ENCODE data around the gene PTPN14. TPM values are rescaled to one million over a fixed set of nuclear protein-coding genes. Genes with fewer than 3 reads are reported as not detected.

PTPN14 gene
- total and polyA plus RNA-seq, 5 donors from 2014 or later, result 0.02 to 0.10 (median 0.06) TPM; not detected in 2

- Mint-ChIP-seq H3K27ac (no peak overlapping the region), H3K36me3 (peaks cover 39% of the 10 kb centered on the region)
- H3K36me3 ChIP-seq (ENCODE audit: control insufficient read depth, insufficient read depth, low read length), result peaks cover 36% of the 10 kb centered on the region
Observed at GRCh38 chr1:214331827-214332423, 219.5 kb downstream of the PTPN14 start.

DNA sequence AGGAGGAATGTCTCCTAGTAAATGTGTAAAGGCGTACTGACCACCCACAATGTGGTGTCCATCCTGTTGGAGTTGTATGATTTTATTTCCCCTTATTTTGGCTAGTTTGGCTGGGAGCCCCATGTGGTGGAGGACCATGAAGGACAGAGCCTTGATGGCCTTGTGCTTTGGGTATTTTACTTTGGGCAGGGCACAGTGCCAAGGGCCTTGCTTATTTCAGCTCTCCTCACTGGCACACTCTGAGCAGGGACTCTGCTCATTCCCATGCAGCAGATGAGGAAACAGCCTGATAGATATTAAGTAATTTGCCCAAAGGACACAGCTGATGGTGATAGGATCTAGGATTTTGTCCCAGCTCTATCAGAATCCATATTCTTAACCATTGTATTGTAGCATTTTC lies 220.2 kb downstream of the PTPN14 start:
- peaks cover 37% of the 10 kb centered on the region for H3K36me3 Mint-ChIP-seq
- H3K4me3 ChIP-seq (ENCODE audit: low read depth, low read length), result no peak overlapping the region
- H3K4me1 ChIP-seq (ENCODE audit: control insufficient read depth, insufficient read depth, low read length, poor library complexity, severe bottlenecking), result no peaks in the 10 kb centered on the region
- H3K27ac ChIP-seq (ENCODE audit: insufficient read depth, low read length, poor library complexity, severe bottlenecking), result no peak overlapping the region
- H3K4me1 Mint-ChIP-seq, result peaks cover 3 to 10% (median 6%) of the 10 kb centered on the region in 4 donors
- ATAC-seq (ENCODE audit: low read depth in 2 of 2) (no peak), DNase-seq (no peak)
- H3K9me3 Mint-ChIP-seq, result no peaks in the 10 kb centered on the region
- no peak overlapping the region for H3K4me3 Mint-ChIP-seq
- H3K36me3 ChIP-seq (ENCODE audit: control insufficient read depth, insufficient read depth, low read length), result peaks cover 31% of the 10 kb centered on the region
- H3K9me3 ChIP-seq (ENCODE audit: control insufficient read depth in 2 of 2, low read length in 2 of 2), result no peaks in the 10 kb centered on the region
- no peaks in the 10 kb centered on the region for H3K27me3 ChIP-seq (ENCODE audit: control insufficient read depth, insufficient read depth, low read length)
- no peaks in the 10 kb centered on the region for H3K27me3 Mint-ChIP-seq
- no peak overlapping the region for H3K27ac Mint-ChIP-seq

More at GRCh38 chr1:214331827-214332423, 219.5 kb downstream of the PTPN14 start:
- Histone ChIP-seq H3K27ac (ENCODE audit: insufficient read depth, low read length, poor library complexity, severe bottlenecking) (no peak overlapping the region), H3K4me3 (ENCODE audit: low read depth, low read length) (no peak overlapping the region), H3K4me1 (ENCODE audit: control insufficient read depth, insufficient read depth, low read length, poor library complexity, severe bottlenecking) (no peaks in the 10 kb centered on the region), H3K27me3 (ENCODE audit: control insufficient read depth, insufficient read depth, low read length) (no peaks in the 10 kb centered on the region), H3K9me3 (ENCODE audit: control insufficient read depth in 2 of 2, low read length in 2 of 2) (no peaks in the 10 kb centered on the region)
- ATAC-seq (ENCODE audit: low read depth in 2 of 2) (no peak), DNase-seq (peak; percentile 15 to 58 (median 47))
- H3K4me1 Mint-ChIP-seq, result peaks cover 3 to 10% (median 6%) of the 10 kb centered on the region in 4 donors
- no peaks in the 10 kb centered on the region for H3K27me3 Mint-ChIP-seq
- H3K9me3 Mint-ChIP-seq, result no peaks in the 10 kb centered on the region
- no peak overlapping the region for H3K4me3 Mint-ChIP-seq

DNA sequence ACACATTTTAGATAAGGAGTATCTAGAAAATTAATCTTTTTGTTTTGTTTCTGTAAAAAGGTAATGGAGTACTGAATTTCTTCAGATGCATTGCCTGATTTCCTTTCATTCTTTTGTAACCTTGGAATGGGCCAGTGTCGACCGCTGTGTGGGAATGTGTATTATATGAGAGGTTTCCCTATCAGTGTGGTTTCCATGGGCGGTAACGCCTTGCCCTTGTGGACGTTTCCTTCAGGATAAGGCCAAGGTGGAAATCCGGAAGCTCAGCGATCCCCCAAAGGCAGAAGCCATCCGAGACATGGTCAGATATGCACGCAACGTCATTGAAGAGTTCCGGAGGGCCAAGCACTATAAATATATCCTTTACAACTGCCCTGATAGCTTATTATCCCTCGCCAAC lies 220.7 kb downstream of the PTPN14 start:
- Mint-ChIP-seq H3K27ac (no peak overlapping the region), H3K4me1 (peaks cover 3 to 10% (median 6%) of the 10 kb centered on the region in 4 donors), H3K4me3 (no peak overlapping the region), H3K9me3 (no peaks in the 10 kb centered on the region), H3K27me3 (no peaks in the 10 kb centered on the region), H3K36me3 (peaks cover 34% of the 10 kb centered on the region)
- DNase-seq, result no peak
- Histone ChIP-seq H3K27ac (ENCODE audit: insufficient read depth, low read length, poor library complexity, severe bottlenecking) (no peak overlapping the region), H3K27me3 (ENCODE audit: control insufficient read depth, insufficient read depth, low read length) (no peaks in the 10 kb centered on the region), H3K4me1 (ENCODE audit: control insufficient read depth, insufficient read depth, low read length, poor library complexity, severe bottlenecking) (no peaks in the 10 kb centered on the region), H3K36me3 (ENCODE audit: control insufficient read depth, insufficient read depth, low read length) (peaks cover 31% of the 10 kb centered on the region), H3K9me3 (ENCODE audit: control insufficient read depth in 2 of 2, low read length in 2 of 2) (no peaks in the 10 kb centered on the region), H3K4me3 (ENCODE audit: low read depth, low read length) (no peak overlapping the region)
- no peak for ATAC-seq (ENCODE audit: low read depth in 2 of 2)

DNA sequence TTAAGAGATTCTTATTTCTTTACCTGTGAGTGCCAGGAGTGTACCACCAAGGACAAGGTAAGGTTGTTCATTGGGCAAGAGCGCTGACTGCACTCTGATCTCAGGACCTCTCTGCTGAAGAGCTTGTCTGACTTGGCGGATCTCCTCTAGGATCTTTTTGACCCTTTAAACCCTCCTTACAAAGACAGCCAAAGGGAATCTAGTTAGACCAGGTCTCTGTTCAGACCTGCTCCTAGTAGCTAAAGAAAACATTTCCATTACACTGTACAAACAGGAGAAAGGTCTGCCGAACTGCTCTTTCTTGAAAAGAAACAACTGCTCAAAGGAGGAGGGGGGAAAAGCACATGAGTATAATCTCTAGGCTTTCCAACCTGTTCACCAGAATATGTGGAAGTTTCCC lies 221.2 kb downstream of the PTPN14 start:
- peaks cover 34% of the 10 kb centered on the region for H3K36me3 Mint-ChIP-seq
- DNase-seq, result no peak
- peaks cover 3 to 10% (median 5%) of the 10 kb centered on the region in 4 donors for H3K4me1 Mint-ChIP-seq
- Histone ChIP-seq H3K4me3 (ENCODE audit: low read depth, low read length) (no peak overlapping the region), H3K36me3 (ENCODE audit: control insufficient read depth, insufficient read depth, low read length) (peaks cover 30% of the 10 kb centered on the region), H3K9me3 (ENCODE audit: control insufficient read depth in 2 of 2, low read length in 2 of 2) (no peaks in the 10 kb centered on the region), H3K27me3 (ENCODE audit: control insufficient read depth, insufficient read depth, low read length) (no peaks in the 10 kb centered on the region), H3K27ac (ENCODE audit: insufficient read depth, low read length, poor library complexity, severe bottlenecking) (no peak overlapping the region), H3K4me1 (ENCODE audit: control insufficient read depth, insufficient read depth, low read length, poor library complexity, severe bottlenecking) (no peaks in the 10 kb centered on the region)
- H3K27me3 Mint-ChIP-seq, result no peaks in the 10 kb centered on the region
- ATAC-seq (ENCODE audit: low read depth in 2 of 2), result no peak
- H3K27ac Mint-ChIP-seq, result no peak overlapping the region
- no peak overlapping the region for H3K4me3 Mint-ChIP-seq
- no peaks in the 10 kb centered on the region for H3K9me3 Mint-ChIP-seq

- peaks cover 33% of the 10 kb centered on the region for H3K36me3 Mint-ChIP-seq
Observed at GRCh38 chr1:214329470-214330220, 221.8 kb downstream of the PTPN14 start.

GRCh38 chr1:214328770-214329469 lies 222.5 kb downstream of the PTPN14 start:
- peak; percentile 91 to 94 for ATAC-seq (ENCODE audit: low read depth in 2 of 2)
- Histone ChIP-seq H3K9me3 (ENCODE audit: control insufficient read depth in 2 of 2, low read length in 2 of 2) (no peaks in the 10 kb centered on the region), H3K27ac (ENCODE audit: insufficient read depth, low read length, poor library complexity, severe bottlenecking) (no peak overlapping the region), H3K4me3 (ENCODE audit: low read depth, low read length) (no peak overlapping the region), H3K4me1 (ENCODE audit: control insufficient read depth, insufficient read depth, low read length, poor library complexity, severe bottlenecking) (no peaks in the 10 kb centered on the region), H3K27me3 (ENCODE audit: control insufficient read depth, insufficient read depth, low read length) (no peaks in the 10 kb centered on the region), H3K36me3 (ENCODE audit: control insufficient read depth, insufficient read depth, low read length) (peaks cover 28% of the 10 kb centered on the region)
- no peak overlapping the region for H3K4me3 Mint-ChIP-seq
- H3K4me1 Mint-ChIP-seq, result peaks cover 3 to 10% (median 4%) of the 10 kb centered on the region in 4 donors
- H3K36me3 Mint-ChIP-seq, result peaks cover 35% of the 10 kb centered on the region
- peak; percentile 51 to 83 (median 79) for DNase-seq
- H3K27me3 Mint-ChIP-seq, result no peaks in the 10 kb centered on the region
- peak overlapping the region in 2 of 3 donors; percentile 35 to 46 for H3K27ac Mint-ChIP-seq
- no peaks in the 10 kb centered on the region for H3K9me3 Mint-ChIP-seq

More at GRCh38 chr1:214329470-214330220, 221.8 kb downstream of the PTPN14 start:
- Histone ChIP-seq H3K27ac (ENCODE audit: insufficient read depth, low read length, poor library complexity, severe bottlenecking) (no peak overlapping the region), H3K27me3 (ENCODE audit: control insufficient read depth, insufficient read depth, low read length) (no peaks in the 10 kb centered on the region), H3K4me3 (ENCODE audit: low read depth, low read length) (no peak overlapping the region), H3K9me3 (ENCODE audit: control insufficient read depth in 2 of 2, low read length in 2 of 2) (no peaks in the 10 kb centered on the region), H3K36me3 (ENCODE audit: control insufficient read depth, insufficient read depth, low read length) (peaks cover 31% of the 10 kb centered on the region), H3K4me1 (ENCODE audit: control insufficient read depth, insufficient read depth, low read length, poor library complexity, severe bottlenecking) (no peaks in the 10 kb centered on the region)
- no peaks in the 10 kb centered on the region for H3K27me3 Mint-ChIP-seq
- no peaks in the 10 kb centered on the region for H3K9me3 Mint-ChIP-seq
- H3K4me3 Mint-ChIP-seq, result no peak overlapping the region
- peaks cover 3 to 10% (median 4%) of the 10 kb centered on the region in 4 donors for H3K4me1 Mint-ChIP-seq
- ATAC-seq (ENCODE audit: low read depth in 2 of 2) (no peak), DNase-seq (no peak)
- H3K27ac Mint-ChIP-seq, result no peak overlapping the region

- H3K27me3 Mint-ChIP-seq, result no peaks in the 10 kb centered on the region
- DNase-seq (no peak), ATAC-seq (ENCODE audit: low read depth in 2 of 2) (no peak)
- Histone ChIP-seq H3K9me3 (ENCODE audit: control insufficient read depth in 2 of 2, low read length in 2 of 2) (no peaks in the 10 kb centered on the region), H3K4me1 (ENCODE audit: control insufficient read depth, insufficient read depth, low read length, poor library complexity, severe bottlenecking) (no peaks in the 10 kb centered on the region), H3K4me3 (ENCODE audit: low read depth, low read length) (no peak overlapping the region), H3K27me3 (ENCODE audit: control insufficient read depth, insufficient read depth, low read length) (no peaks in the 10 kb centered on the region), H3K36me3 (ENCODE audit: control insufficient read depth, insufficient read depth, low read length) (peaks cover 28% of the 10 kb centered on the region), H3K27ac (ENCODE audit: insufficient read depth, low read length, poor library complexity, severe bottlenecking) (no peak overlapping the region)
- peak overlapping the region in 1 of 3 donors; percentile 50 for H3K27ac Mint-ChIP-seq
- H3K9me3 Mint-ChIP-seq, result no peaks in the 10 kb centered on the region
- H3K4me1 Mint-ChIP-seq, result peaks cover 3 to 10% (median 4%) of the 10 kb centered on the region in 4 donors
- H3K36me3 Mint-ChIP-seq, result peaks cover 32% of the 10 kb centered on the region
- no peak overlapping the region for H3K4me3 Mint-ChIP-seq
Observed at GRCh38 chr1:214327514-214327913, 223.9 kb downstream of the PTPN14 start.
